Esophagus squamous epithelium (tissue), 5 donors: ENCODE results near the gene IFITM2. TPM values are rescaled to one million over a fixed set of nuclear protein-coding genes. Genes with fewer than 3 reads are reported as not detected.
"Not testable (repeated sequence)": the region's sequence is repeated elsewhere in the genome, so short reads cannot be mapped to it uniquely, and the experiment has no call there.

Experiments used
- DNase-seq: peaks from one replicate; lab custom pipeline; 2025; lab: John Stamatoyannopoulos, UW
- H3K27ac ChIP-seq, 4 donors: fragments of 200-600 bp; sonication (generic); one replicate each; pipeline ENCODE4 v1.5.1; 2016 to 2019; ENCODE audit warnings: mild to moderate bottlenecking in 1 of 4
- H3K27me3 ChIP-seq, 4 donors: fragments of 200-600 bp; sonication (generic); 1 replicate in 3 of 4; 2 replicates in 1 of 4; pipeline versions ENCODE4 v1.5.1 to v1.6.0; 2017 to 2021; ENCODE audit warnings: antibody characterized with exemption in 1 of 4
- H3K36me3 ChIP-seq, 3 donors: fragments of 200-600 bp; sonication (generic); one replicate each; pipeline ENCODE4 v1.5.1; 2016 to 2019
- H3K4me1 ChIP-seq, 3 donors: fragments of 200-600 bp; sonication (generic); one replicate each; pipeline ENCODE4 v1.5.1; 2017 to 2019
- H3K4me3 ChIP-seq, 4 donors: fragments of 200-600 bp; sonication (generic); 1 replicate in 3 of 4; 2 replicates in 1 of 4; pipeline ENCODE4 v1.5.1; 2016 to 2019; ENCODE audit warnings: mild to moderate bottlenecking in 2 of 4, moderate library complexity in 1 of 4
- H3K9me3 ChIP-seq, 3 donors: fragments of 200-600 bp; sonication (generic); one replicate each; pipeline ENCODE4 v1.5.1; 2016 to 2019
- CTCF ChIP-seq, 6 experiments: fragments of 450-650 bp in 4 of 6; fragments of 200-600 bp in 2 of 6; sonication (generic) in 2 of 6; IDR thresholded peaks; one replicate each; pipeline ENCODE4 v1.5.1; 2016 to 2019; ENCODE audit warnings: antibody characterized with exemption in 6 of 6, mild to moderate bottlenecking in 4 of 6, moderate library complexity in 4 of 6
- POLR2A ChIP-seq, 4 donors: fragments of 450-650 bp; IDR thresholded peaks; one replicate each; pipeline ENCODE4 v1.6.1; 2017; ENCODE audit warnings: antibody characterized with exemption in 4 of 4, mild to moderate bottlenecking in 4 of 4, moderate library complexity in 3 of 4
- WGBS, 2 donors: methylation state at CpG; one replicate each; pipeline ENCODE4 v1.1.5; 2018; 5-methylcytosine and 5-hydroxymethylcytosine counted together
- intact Hi-C: fragments of 100-400 bp; cut with DNase I; formaldehyde crosslinking; loops from one replicate; pipeline ENCODE4 v1.15.0; 2022
- total RNA-seq, 4 donors: library from RNA; depleted of rRNA; stranded (reverse); fragments of >200 nt; gene quantifications; one replicate each; pipeline ENCODE4 v1.1.0, GENCODE V29; 2016
- donor health status: DM: yes; HTN: yes; CAD: no.

The IFITM2 gene
- total RNA-seq, 4 donors from 2014 or later, result 14.4 to 67.5 (median 50.3) TPM

GRCh38 chr11:324156-324555 lies 16.5 kb downstream of the IFITM2 start:
- H3K36me3 ChIP-seq, result no peaks in the 10 kb centered on the region
- intact Hi-C loops, result no loop called here
- DNase-seq, result no peak

GRCh38 chr11:324593-325517 lies 17.2 kb downstream of the IFITM2 start:
- H3K4me1 ChIP-seq, result peaks cover 16 to 58% (median 35%) of the 10 kb centered on the region in 3 donors
- peak overlapping the region in 1 of 4 donors; percentile 16 for H3K4me3 ChIP-seq
- intact Hi-C loops, H3K27me3 ChIP-seq, H3K9me3 ChIP-seq, DNase-seq, H3K36me3 ChIP-seq: not testable (repeated sequence)
- WGBS, 2 donors, result 64 to 72% methylated on average over 24 of the region's 34 CpGs
- peak overlapping the region in 3 of 4 donors; percentile 88 to 94 (median 91) for H3K27ac ChIP-seq

More at GRCh38 chr11:324156-324555, 16.5 kb downstream of the IFITM2 start:
- H3K27ac ChIP-seq, result peak overlapping the region; percentile 42 to 94 (median 84)
- H3K27me3 ChIP-seq, result no peaks in the 10 kb centered on the region
- no peaks in the 10 kb centered on the region for H3K9me3 ChIP-seq
- 68 to 78% methylated on average over 11 of the region's 11 CpGs for WGBS, 2 donors
- H3K4me1 ChIP-seq, result peaks cover 16 to 63% (median 35%) of the 10 kb centered on the region in 3 donors
- no peak overlapping the region for H3K4me3 ChIP-seq
- TF ChIP-seq CTCF (IDR thresholded peaks at IDR 0.05), result no peak
- no peak for TF ChIP-seq POLR2A (IDR thresholded peaks at IDR 0.05)

GRCh38 chr11:325796-326591 lies 18.4 kb downstream of the IFITM2 start:
- TF ChIP-seq POLR2A (IDR thresholded peaks at IDR 0.05), result no peak
- no peak for TF ChIP-seq CTCF (IDR thresholded peaks at IDR 0.05)
- Histone ChIP-seq H3K4me1 (peaks cover 16 to 55% (median 35%) of the 10 kb centered on the region in 3 donors), H3K4me3 (peak overlapping the region in 1 of 4 donors; percentile 42), H3K36me3 (no peaks in the 10 kb centered on the region), H3K27ac (peak overlapping the region; percentile 79 to 94 (median 90)), H3K27me3 (peaks cover 0 to 11% (median 0%) of the 10 kb centered on the region in 4 donors), H3K9me3 (no peaks in the 10 kb centered on the region)
- DNase-seq, result no peak
- intact Hi-C loops, result no loop called here
- WGBS, 2 donors, result 86 to 87% methylated on average over 20 to 22 of the region's 30 CpGs

- H3K36me3 ChIP-seq, result no peaks in the 10 kb centered on the region
- H3K4me3 ChIP-seq, result peak overlapping the region in 1 of 4 donors; percentile 42
- H3K27ac ChIP-seq, result peak overlapping the region; percentile 79 to 94 (median 90)
- H3K27me3 ChIP-seq, result peaks cover 0 to 16% (median 0%) of the 10 kb centered on the region in 4 donors
- TF ChIP-seq POLR2A (IDR thresholded peaks at IDR 0.05), result no peak
- no peak for TF ChIP-seq CTCF (IDR thresholded peaks at IDR 0.05)
- no peaks in the 10 kb centered on the region for H3K9me3 ChIP-seq
- H3K4me1 ChIP-seq, result peaks cover 16 to 53% (median 35%) of the 10 kb centered on the region in 3 donors
- 100% methylated on average over 2 of the region's 6 CpGs for WGBS, 2 donors
- intact Hi-C loops, result no loop called here
- no peak for DNase-seq
These were observed 18.9 kb downstream of the IFITM2 start for GRCh38 chr11:326592-326841.

GRCh38 chr11:326842-327580 lies 19.4 kb downstream of the IFITM2 start:
- peak overlapping the region in 2 of 4 donors; percentile 13 to 42 for H3K4me3 ChIP-seq
- intact Hi-C loops, result no loop called here
- TF ChIP-seq CTCF (IDR thresholded peaks at IDR 0.05) (no peak), POLR2A (IDR thresholded peaks at IDR 0.05) (peak in 1 of 4 donors; percentile 37)
- peak overlapping the region; percentile 79 to 94 (median 90) for H3K27ac ChIP-seq
- H3K9me3 ChIP-seq, result no peaks in the 10 kb centered on the region
- peaks cover 16 to 53% (median 35%) of the 10 kb centered on the region in 3 donors for H3K4me1 ChIP-seq
- H3K36me3 ChIP-seq, result no peaks in the 10 kb centered on the region
- WGBS, 2 donors, result 23 to 33% methylated on average over 5 of the region's 19 CpGs
- peaks cover 0 to 21% (median 0%) of the 10 kb centered on the region in 4 donors for H3K27me3 ChIP-seq
- DNase-seq, result no peak
